ENCODE data around the gene PHF24.
"Not testable (repeated sequence)": the region's sequence is repeated elsewhere in the genome, so short reads cannot be mapped to it uniquely, and the experiment has no call there.

DNA sequence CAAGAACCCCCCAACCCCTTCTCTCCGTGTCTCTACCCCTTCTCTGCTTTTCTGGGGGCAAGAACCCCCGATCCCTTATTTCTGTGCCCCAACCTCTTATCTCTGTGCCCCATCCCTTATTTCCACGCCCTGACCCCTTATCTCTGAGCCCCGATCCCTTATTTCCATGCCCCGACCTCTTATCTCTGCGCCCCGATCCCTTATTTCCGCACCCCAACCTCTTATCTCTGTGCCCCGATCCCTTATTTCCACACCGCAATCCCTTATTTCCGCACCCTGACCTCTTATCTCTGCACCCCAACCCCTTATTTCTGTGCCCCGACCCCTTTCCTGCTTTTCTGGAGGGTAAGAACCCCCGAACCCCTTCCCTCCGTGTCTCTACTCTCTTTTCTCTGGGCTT, 46.2 kb downstream of the PHF24 start:
- not testable (repeated sequence) for TF ChIP-seq ZNF433 (tag by site-specific recombination; IDR thresholded peaks at IDR 0.05; ENCODE audit: low read depth); ZSCAN30 (tag by site-specific recombination; IDR thresholded peaks at IDR 0.05); ZNF221 (tag by site-specific recombination; IDR thresholded peaks at IDR 0.05; ENCODE audit: borderline replicate concordance)
